SH-SY5Y (cell line): ENCODE measurements around the gene OR14I1.

ENCODE experiments used
- GATA2 ChIP-seq: IDR thresholded peaks from 2 replicates; pipeline ENCODE4 v1.6.1; 2011; ENCODE audit warnings: mild to moderate bottlenecking, low read depth, low read length
- GATA3 ChIP-seq: IDR thresholded peaks from 2 replicates; pipeline ENCODE4 v1.6.1; 2011; ENCODE audit warnings: low read depth, mild to moderate bottlenecking, low read length, moderate library complexity

GRCh38 chr1:248736977-248737376, 34.4 kb upstream of the OR14I1 start:
- TF ChIP-seq GATA3 (no peak), GATA2 (no peak)
